GM19468 (cell line): ENCODE data around the gene M6PR.
"Not testable (repeated sequence)": the region's sequence is repeated elsewhere in the genome, so short reads cannot be mapped to it uniquely, and the experiment has no call there.

Source experiments
- ATAC-seq: cut with Tn5 transposase; IDR thresholded peaks from one replicate; pipeline ENCODE4 v1.9.1; 2021; ENCODE audit warnings: mild to moderate bottlenecking, moderate library complexity, moderate number of reproducible peaks; ENCODE audit not compliant: unreplicated experiment; ENCODE audit errors: extremely low read depth

Gene M6PR

GRCh38 chr12:8953773-8954402 is 4.4 kb upstream of the M6PR start:
- ATAC-seq = no peak

GRCh38 chr12:8951744-8952143 is 2.3 kb upstream of the M6PR start:
- no peak for ATAC-seq

- no peak for ATAC-seq
These were observed 1.4 kb upstream of the M6PR start for GRCh38 chr12:8950702-8951478.

GRCh38 chr12:8950221-8950527 is 729 bp upstream of the M6PR start:
- no peak for ATAC-seq

- ATAC-seq = no peak
These were observed 624 bp downstream of the M6PR start for GRCh38 chr12:8948701-8949341.

- ATAC-seq = no peak
These were observed 1.7 kb downstream of the M6PR start for GRCh38 chr12:8947737-8948136.

- ATAC-seq = no peak
These were observed 2.7 kb downstream of the M6PR start for GRCh38 chr12:8946733-8947132.

GRCh38 chr12:8943565-8944186 is 5.8 kb downstream of the M6PR start:
- ATAC-seq = no peak

- no peak for ATAC-seq
These were observed 7.6 kb downstream of the M6PR start for GRCh38 chr12:8941691-8942478.

- not testable (repeated sequence) for ATAC-seq
These were observed 11.5 kb downstream of the M6PR start for GRCh38 chr12:8937842-8938442.

GRCh38 chr12:8936735-8937134 is 12.7 kb downstream of the M6PR start:
- ATAC-seq = no peak

- not testable (repeated sequence) for ATAC-seq
These were observed 15.4 kb downstream of the M6PR start for GRCh38 chr12:8934080-8934479.

GRCh38 chr12:8932464-8932863 is 17.0 kb downstream of the M6PR start:
- not testable (repeated sequence) for ATAC-seq

- not testable (repeated sequence) for ATAC-seq
These were observed 18.7 kb downstream of the M6PR start for GRCh38 chr12:8930655-8931323.

- no peak for ATAC-seq
These were observed 26.9 kb downstream of the M6PR start for GRCh38 chr12:8922544-8922943.

- ATAC-seq = not testable (repeated sequence)
These were observed 29.8 kb downstream of the M6PR start for GRCh38 chr12:8919643-8920042.

GRCh38 chr12:8917751-8918150 is 31.7 kb downstream of the M6PR start:
- ATAC-seq = no peak

GRCh38 chr12:8917031-8917430 is 32.4 kb downstream of the M6PR start:
- ATAC-seq = no peak

- ATAC-seq = no peak
These were observed 33.3 kb downstream of the M6PR start for GRCh38 chr12:8916154-8916553.
